ENCODE measurements around the gene HOXA2. TPM values are rescaled to one million over a fixed set of nuclear protein-coding genes. Genes with fewer than 3 reads are reported as not detected.

Gene HOXA2
- total RNA-seq, 1 donor from 2014 or later = 2.0 TPM

GRCh38 chr7:27108390-27109127, 6.1 kb upstream of the HOXA2 start:
- H3K9me3 ChIP-seq = no peaks in the 10 kb centered on the region
- no peaks in the 10 kb centered on the region for H3K27me3 ChIP-seq
- peak overlapping the region; percentile 51 for H3K27ac ChIP-seq
- TF ChIP-seq CTCF (IDR thresholded peaks at IDR 0.05) = no peak
- no peak for TF ChIP-seq POLR2A (IDR thresholded peaks at IDR 0.05)
- TF ChIP-seq POLR2AphosphoS5 (IDR thresholded peaks at IDR 0.05; ENCODE audit: insufficient read depth in 1 of 2, low read depth in 1 of 2) = peak; percentile 7 to 48
- no peak for DNase-seq (ENCODE audit: extremely low spot score in 2 of 2)
- intact Hi-C loops (cut with DNase I) = no loop called here
- no peaks in the 10 kb centered on the region for H3K36me3 ChIP-seq
- H3K4me1 ChIP-seq = no peaks in the 10 kb centered on the region
- peak overlapping the region; percentile 1 to 16 for H3K4me3 ChIP-seq

GRCh38 chr7:27107391-27108381, 5.2 kb upstream of the HOXA2 start:
- no peak for DNase-seq (ENCODE audit: extremely low spot score in 2 of 2)
- Histone ChIP-seq H3K4me3 (peak overlapping the region; percentile 1 to 16), H3K27me3 (no peaks in the 10 kb centered on the region), H3K36me3 (no peaks in the 10 kb centered on the region), H3K9me3 (no peaks in the 10 kb centered on the region), H3K4me1 (no peaks in the 10 kb centered on the region), H3K27ac (peak overlapping the region; percentile 51)
- intact Hi-C loops (cut with DNase I) = no loop called here
- no peak for TF ChIP-seq POLR2A (IDR thresholded peaks at IDR 0.05)
- TF ChIP-seq POLR2AphosphoS5 (IDR thresholded peaks at IDR 0.05; ENCODE audit: insufficient read depth in 1 of 2, low read depth in 1 of 2) = no peak

GRCh38 chr7:27106901-27107240, 4.4 kb upstream of the HOXA2 start:
- DNase-seq (ENCODE audit: extremely low spot score in 2 of 2) = no peak
- Histone ChIP-seq H3K9me3 (no peaks in the 10 kb centered on the region), H3K27ac (peak overlapping the region; percentile 66), H3K36me3 (no peaks in the 10 kb centered on the region), H3K27me3 (no peaks in the 10 kb centered on the region), H3K4me1 (no peaks in the 10 kb centered on the region), H3K4me3 (peak overlapping the region; percentile 1 to 29)
- intact Hi-C loops (cut with DNase I) = no loop called here
- TF ChIP-seq POLR2A (IDR thresholded peaks at IDR 0.05) = no peak
- no peak for TF ChIP-seq POLR2AphosphoS5 (IDR thresholded peaks at IDR 0.05; ENCODE audit: insufficient read depth in 1 of 2, low read depth in 1 of 2)
- TF ChIP-seq CTCF (IDR thresholded peaks at IDR 0.05) = no peak

- Histone ChIP-seq H3K4me3 (peak overlapping the region; percentile 1 to 29), H3K27ac (peak overlapping the region; percentile 66), H3K36me3 (no peaks in the 10 kb centered on the region), H3K9me3 (no peaks in the 10 kb centered on the region), H3K27me3 (no peaks in the 10 kb centered on the region), H3K4me1 (no peaks in the 10 kb centered on the region)
- DNase-seq (ENCODE audit: extremely low spot score in 2 of 2) = no peak
- intact Hi-C loops (cut with DNase I) = no loop called here
- TF ChIP-seq POLR2A (IDR thresholded peaks at IDR 0.05) (no peak), POLR2AphosphoS5 (IDR thresholded peaks at IDR 0.05; ENCODE audit: insufficient read depth in 1 of 2, low read depth in 1 of 2) (no peak), CTCF (IDR thresholded peaks at IDR 0.05) (no peak)
These were observed 3.9 kb upstream of the HOXA2 start for GRCh38 chr7:27106181-27106900.
